ENCODE data around the gene ACBD5.

ACBD5 gene

DNA sequence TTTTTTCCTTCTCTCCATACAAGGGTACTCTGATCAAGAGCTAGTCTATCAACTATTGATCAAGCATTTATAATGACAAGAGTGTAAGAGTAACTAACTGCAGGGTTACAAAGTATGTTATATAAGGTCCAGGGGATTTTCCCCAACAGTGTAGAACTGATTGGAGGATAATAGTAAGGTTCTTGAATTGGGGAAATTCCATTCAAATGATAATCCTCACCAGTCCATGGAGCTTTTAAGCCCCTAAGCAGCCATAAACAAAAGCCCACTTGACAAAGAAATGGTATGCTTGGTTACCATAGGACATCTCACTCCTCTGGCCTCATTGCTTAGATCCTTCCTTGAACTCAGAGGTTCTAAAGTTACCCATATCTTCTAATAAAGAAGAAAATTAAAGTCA, 94.7 kb downstream of the ACBD5 start:
- no peak for DNase-seq

Measured in SHP77 (cell line).